ENCODE data around the gene CARS2.
"Not testable (repeated sequence)": the region's sequence is repeated elsewhere in the genome, so short reads cannot be mapped to it uniquely, and the experiment has no call there.

Gene CARS2

GRCh38 chr13:110712081-110712848 lies 6.3 kb upstream of the CARS2 start:
- in situ Hi-C loops (cut with MboI; ENCODE audit: low sequenced_read_pairs), result no loop called here

- in situ Hi-C loops (cut with MboI; ENCODE audit: low sequenced_read_pairs), result no loop called here
Measured at GRCh38 chr13:110706570-110707372, 855 bp upstream of the CARS2 start.

GRCh38 chr13:110705356-110705825 lies 525 bp downstream of the CARS2 start:
- in situ Hi-C loops (cut with MboI; ENCODE audit: low sequenced_read_pairs), result no loop called here

- in situ Hi-C loops (cut with MboI; ENCODE audit: low sequenced_read_pairs), result no loop called here
Measured at GRCh38 chr13:110702591-110703526, 3.1 kb downstream of the CARS2 start.

GRCh38 chr13:110702089-110702488 lies 3.8 kb downstream of the CARS2 start:
- in situ Hi-C loops (cut with MboI; ENCODE audit: low sequenced_read_pairs), result no loop called here

- in situ Hi-C loops (cut with MboI; ENCODE audit: low sequenced_read_pairs), result not testable (repeated sequence)
Measured at GRCh38 chr13:110701061-110701460, 4.9 kb downstream of the CARS2 start.

- in situ Hi-C loops (cut with MboI; ENCODE audit: low sequenced_read_pairs), result no loop called here
Measured at GRCh38 chr13:110700641-110701040, 5.3 kb downstream of the CARS2 start.

GRCh38 chr13:110700186-110700585 lies 5.7 kb downstream of the CARS2 start:
- in situ Hi-C loops (cut with MboI; ENCODE audit: low sequenced_read_pairs), result no loop called here

GRCh38 chr13:110699148-110700145 lies 6.5 kb downstream of the CARS2 start:
- in situ Hi-C loops (cut with MboI; ENCODE audit: low sequenced_read_pairs), result no loop called here

- in situ Hi-C loops (cut with MboI; ENCODE audit: low sequenced_read_pairs), result no loop called here
Measured at GRCh38 chr13:110698689-110699088, 7.2 kb downstream of the CARS2 start.

GRCh38 chr13:110697842-110698241 lies 8.1 kb downstream of the CARS2 start:
- in situ Hi-C loops (cut with MboI; ENCODE audit: low sequenced_read_pairs), result no loop called here

GRCh38 chr13:110696776-110697175 lies 9.1 kb downstream of the CARS2 start:
- in situ Hi-C loops (cut with MboI; ENCODE audit: low sequenced_read_pairs), result no loop called here

- in situ Hi-C loops (cut with MboI; ENCODE audit: low sequenced_read_pairs), result not testable (repeated sequence)
Measured at GRCh38 chr13:110695774-110696173, 10.1 kb downstream of the CARS2 start.

- in situ Hi-C loops (cut with MboI; ENCODE audit: low sequenced_read_pairs), result no loop called here
Measured at GRCh38 chr13:110690516-110690915, 15.4 kb downstream of the CARS2 start.

- in situ Hi-C loops (cut with MboI; ENCODE audit: low sequenced_read_pairs), result no loop called here
Measured at GRCh38 chr13:110689711-110690110, 16.2 kb downstream of the CARS2 start.

GRCh38 chr13:110689041-110689440 lies 16.9 kb downstream of the CARS2 start:
- in situ Hi-C loops (cut with MboI; ENCODE audit: low sequenced_read_pairs), result no loop called here

GRCh38 chr13:110687736-110688135 lies 18.2 kb downstream of the CARS2 start:
- in situ Hi-C loops (cut with MboI; ENCODE audit: low sequenced_read_pairs), result no loop called here

GRCh38 chr13:110685305-110686020 lies 20.5 kb downstream of the CARS2 start:
- in situ Hi-C loops (cut with MboI; ENCODE audit: low sequenced_read_pairs), result no loop called here

All from hTERT RPE-1 (cell line).